ENCODE measurements around the gene YIF1B.

DNA sequence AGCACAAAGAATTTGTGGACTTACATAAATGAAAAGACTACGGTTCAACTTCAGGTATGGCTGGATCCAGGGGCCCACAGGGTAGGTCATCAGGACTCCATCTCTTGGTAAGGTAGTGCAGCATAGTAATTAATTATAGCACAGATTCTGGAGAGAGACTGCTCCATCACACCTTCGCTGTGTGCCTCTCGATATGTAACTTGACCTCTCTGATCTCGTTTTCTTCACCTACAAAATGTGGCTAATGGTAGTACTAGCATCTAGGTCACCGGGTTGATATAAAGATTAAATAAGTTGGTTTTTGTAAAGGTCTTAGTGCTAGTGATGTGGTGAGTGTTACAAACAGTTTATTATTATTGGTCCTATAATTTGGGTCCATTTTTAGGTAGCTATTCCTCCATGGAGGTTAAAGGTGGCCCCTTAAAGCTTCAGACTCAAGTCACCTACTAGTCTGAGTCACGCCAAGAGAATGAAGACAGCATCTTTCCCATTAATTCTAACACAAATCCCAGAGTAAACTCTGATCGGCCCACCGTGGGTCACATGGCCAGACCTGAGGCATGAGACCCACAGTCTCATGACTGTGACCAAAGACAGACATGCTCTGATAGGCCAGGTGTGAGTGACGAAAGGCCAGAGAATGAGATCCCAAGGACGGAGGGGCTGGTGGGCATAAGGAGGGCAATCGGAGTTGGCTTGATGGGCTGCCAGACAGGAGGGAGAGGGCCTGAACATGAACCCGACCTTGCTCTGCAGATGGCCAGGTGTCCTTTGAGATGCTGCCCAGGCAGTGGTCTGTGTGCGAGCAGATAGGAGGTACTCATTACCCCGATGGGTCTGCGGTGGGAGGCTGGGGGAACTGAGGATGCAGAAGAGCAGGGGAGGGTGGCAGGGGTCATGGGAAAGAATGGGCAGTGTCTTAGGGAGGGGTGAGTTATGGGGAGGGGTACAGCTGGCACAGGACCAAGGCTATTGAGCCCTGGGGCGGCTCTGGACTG lies 40.3 kb upstream of the YIF1B start:
- TF ChIP-seq, protein P1, sequence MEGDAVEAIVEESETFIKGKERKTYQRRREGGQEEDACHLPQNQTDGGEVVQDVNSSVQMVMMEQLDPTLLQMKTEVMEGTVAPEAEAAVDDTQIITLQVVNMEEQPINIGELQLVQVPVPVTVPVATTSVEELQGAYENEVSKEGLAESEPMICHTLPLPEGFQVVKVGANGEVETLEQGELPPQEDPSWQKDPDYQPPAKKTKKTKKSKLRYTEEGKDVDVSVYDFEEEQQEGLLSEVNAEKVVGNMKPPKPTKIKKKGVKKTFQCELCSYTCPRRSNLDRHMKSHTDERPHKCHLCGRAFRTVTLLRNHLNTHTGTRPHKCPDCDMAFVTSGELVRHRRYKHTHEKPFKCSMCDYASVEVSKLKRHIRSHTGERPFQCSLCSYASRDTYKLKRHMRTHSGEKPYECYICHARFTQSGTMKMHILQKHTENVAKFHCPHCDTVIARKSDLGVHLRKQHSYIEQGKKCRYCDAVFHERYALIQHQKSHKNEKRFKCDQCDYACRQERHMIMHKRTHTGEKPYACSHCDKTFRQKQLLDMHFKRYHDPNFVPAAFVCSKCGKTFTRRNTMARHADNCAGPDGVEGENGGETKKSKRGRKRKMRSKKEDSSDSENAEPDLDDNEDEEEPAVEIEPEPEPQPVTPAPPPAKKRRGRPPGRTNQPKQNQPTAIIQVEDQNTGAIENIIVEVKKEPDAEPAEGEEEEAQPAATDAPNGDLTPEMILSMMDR (IDR thresholded peaks at IDR 0.05; ENCODE audit: insufficient read depth, low read length, poor library complexity, severe bottlenecking) = no peak
- no peak for TF ChIP-seq EZH2phosphoT487 (conservative IDR thresholded peaks at IDR 0.05; ENCODE audit: low read length)

Data from SU-DHL-6 (cell line).